Mucosa of descending colon (tissue), 3 donors: ENCODE measurements around the gene EDRF1. TPM values are rescaled to one million over a fixed set of nuclear protein-coding genes. Genes with fewer than 3 reads are reported as not detected.
A peak's percentile ranks its signal among the peaks of the same experiment; 100 is the strongest.

Experiments
- ATAC-seq: fragments of 200-7000 bp; cut with Tn5 transposase; one replicate; pipeline ENCODE4 v1.9.1; 2020; ENCODE audit warnings: mild to moderate bottlenecking, moderate library complexity
- DNase-seq, 3 donors: peaks; one replicate each; pipeline ENCODE4 v3.0.0-alpha.2; 2020
- H3K36me3 ChIP-seq: fragments of 200-600 bp; one replicate; pipeline ENCODE4 v1.8.0; 2021; ENCODE audit warnings: low read depth, mild to moderate bottlenecking
- H3K4me1 ChIP-seq: fragments of 200-600 bp; one replicate; pipeline ENCODE4 v1.8.0; 2021; ENCODE audit warnings: low read depth, mild to moderate bottlenecking
- H3K4me3 ChIP-seq: fragments of 200-600 bp; one replicate; pipeline ENCODE4 v1.8.0; 2021; ENCODE audit warnings: mild to moderate bottlenecking
- H3K9me3 ChIP-seq: fragments of 200-600 bp; one replicate; pipeline ENCODE4 v1.8.0; 2021; ENCODE audit warnings: mild to moderate bottlenecking
- intact Hi-C, 2 donors: fragments of 100-400 bp; cut with DNase I in 1 of 2; cut with micrococcal nuclease in 1 of 2; formaldehyde crosslinking; loops; one replicate each; pipeline versions ENCODE4 v1.11.0 to v1.11.1; 2022; cut with DNase I, micrococcal nuclease
- total RNA-seq, 3 donors: library from RNA; stranded (reverse); fragmentation: NEBNext Ultra II Directional in 2 of 3; extraction: Animal tissue kit (Norgen Biotek cat#: 25700) in 2 of 3; gene quantifications; one replicate each; pipeline versions ENCODE4 v1.2.1 to v1.2.4, GENCODE V29; 2021 to 2023
- TF ChIP-seq, protein P1 (sequence below): fragments of 200-600 bp; IDR thresholded peaks from one replicate; pipeline ENCODE4 v1.8.0; 2022; ENCODE audit warnings: antibody characterized with exemption, mild to moderate bottlenecking
- donor health status: DM: no; HTN: no; CAD: no; lungs with moderate emphysema.
- donor health status: DM: no; HTN: no; CAD: no.
- donor health status: DM: no; HTN: yes; CAD: no.

The EDRF1 gene
- total RNA-seq, 3 donors from 2014 or later: 20.3 to 24.3 (median 23.5) TPM

DNA sequence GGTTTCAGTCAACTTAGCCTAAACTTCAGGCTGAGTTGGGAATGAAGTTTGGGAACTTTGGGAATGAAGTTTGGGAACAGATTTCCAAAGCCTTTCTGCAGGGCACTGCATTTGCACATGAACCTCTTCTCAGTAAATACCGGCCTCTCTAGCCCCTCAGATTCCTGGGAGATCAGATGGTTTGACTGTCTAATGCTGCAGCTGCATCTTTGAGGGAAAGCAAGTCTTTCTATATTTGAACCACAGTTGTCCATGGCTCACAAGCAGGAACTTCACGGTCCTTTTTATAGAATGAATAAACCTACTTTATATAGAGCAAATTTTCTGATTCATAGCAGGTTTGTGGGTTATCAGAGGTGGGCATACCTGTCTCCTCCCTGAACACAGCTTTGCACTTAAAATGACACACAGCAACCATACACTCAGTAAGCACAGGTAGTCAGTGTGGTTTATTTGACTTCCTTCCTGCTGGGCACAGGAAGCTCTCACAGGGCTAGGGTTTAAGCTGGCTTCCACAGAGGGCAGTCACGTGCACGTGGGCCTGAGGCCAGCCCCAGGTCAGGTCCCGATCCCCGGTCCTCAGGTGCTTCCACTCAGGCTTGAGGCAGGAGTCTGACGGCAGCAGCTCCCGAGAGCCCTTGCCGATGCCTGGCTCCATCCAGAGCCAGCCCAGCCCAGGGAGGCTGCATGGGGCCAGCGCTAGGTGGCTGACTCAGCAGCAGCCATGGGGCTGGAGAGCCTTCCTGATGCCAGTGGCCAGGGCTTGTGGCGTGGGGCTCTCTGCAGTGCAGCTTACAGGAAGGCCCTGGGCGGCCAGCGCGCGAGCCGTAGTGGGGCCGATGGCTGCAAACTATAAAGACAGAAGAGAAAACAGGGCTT lies 68.9 kb downstream of the EDRF1 start:
- intact Hi-C loops: no loop called here
- TF ChIP-seq, protein P1, sequence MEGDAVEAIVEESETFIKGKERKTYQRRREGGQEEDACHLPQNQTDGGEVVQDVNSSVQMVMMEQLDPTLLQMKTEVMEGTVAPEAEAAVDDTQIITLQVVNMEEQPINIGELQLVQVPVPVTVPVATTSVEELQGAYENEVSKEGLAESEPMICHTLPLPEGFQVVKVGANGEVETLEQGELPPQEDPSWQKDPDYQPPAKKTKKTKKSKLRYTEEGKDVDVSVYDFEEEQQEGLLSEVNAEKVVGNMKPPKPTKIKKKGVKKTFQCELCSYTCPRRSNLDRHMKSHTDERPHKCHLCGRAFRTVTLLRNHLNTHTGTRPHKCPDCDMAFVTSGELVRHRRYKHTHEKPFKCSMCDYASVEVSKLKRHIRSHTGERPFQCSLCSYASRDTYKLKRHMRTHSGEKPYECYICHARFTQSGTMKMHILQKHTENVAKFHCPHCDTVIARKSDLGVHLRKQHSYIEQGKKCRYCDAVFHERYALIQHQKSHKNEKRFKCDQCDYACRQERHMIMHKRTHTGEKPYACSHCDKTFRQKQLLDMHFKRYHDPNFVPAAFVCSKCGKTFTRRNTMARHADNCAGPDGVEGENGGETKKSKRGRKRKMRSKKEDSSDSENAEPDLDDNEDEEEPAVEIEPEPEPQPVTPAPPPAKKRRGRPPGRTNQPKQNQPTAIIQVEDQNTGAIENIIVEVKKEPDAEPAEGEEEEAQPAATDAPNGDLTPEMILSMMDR: no peak

GRCh38 chr10:125792342-125793300 lies 73.1 kb downstream of the EDRF1 start:
- TF ChIP-seq, protein P1: no peak
- no peaks in the 10 kb centered on the region for H3K4me1 ChIP-seq
- H3K4me3 ChIP-seq: no peak overlapping the region
- H3K36me3 ChIP-seq: no peaks in the 10 kb centered on the region
- no peaks in the 10 kb centered on the region for H3K9me3 ChIP-seq
- intact Hi-C loops: no loop called here
- ATAC-seq: no peak
- DNase-seq: no peak

More for the DNA sequence above, 68.9 kb downstream of the EDRF1 start:
- Histone ChIP-seq H3K4me1 (no peaks in the 10 kb centered on the region), H3K36me3 (no peaks in the 10 kb centered on the region), H3K9me3 (no peaks in the 10 kb centered on the region), H3K4me3 (no peak overlapping the region)
- peak; percentile 36 for ATAC-seq
- no peak for DNase-seq

- TF ChIP-seq, protein P1: no peak
- intact Hi-C loops: no loop called here
- ATAC-seq (no peak), DNase-seq (no peak)
- H3K4me3 ChIP-seq: no peak overlapping the region
- H3K36me3 ChIP-seq: no peaks in the 10 kb centered on the region
- no peaks in the 10 kb centered on the region for H3K4me1 ChIP-seq
- no peaks in the 10 kb centered on the region for H3K9me3 ChIP-seq
Observed at GRCh38 chr10:125795128-125795527, 75.6 kb downstream of the EDRF1 start.

DNA sequence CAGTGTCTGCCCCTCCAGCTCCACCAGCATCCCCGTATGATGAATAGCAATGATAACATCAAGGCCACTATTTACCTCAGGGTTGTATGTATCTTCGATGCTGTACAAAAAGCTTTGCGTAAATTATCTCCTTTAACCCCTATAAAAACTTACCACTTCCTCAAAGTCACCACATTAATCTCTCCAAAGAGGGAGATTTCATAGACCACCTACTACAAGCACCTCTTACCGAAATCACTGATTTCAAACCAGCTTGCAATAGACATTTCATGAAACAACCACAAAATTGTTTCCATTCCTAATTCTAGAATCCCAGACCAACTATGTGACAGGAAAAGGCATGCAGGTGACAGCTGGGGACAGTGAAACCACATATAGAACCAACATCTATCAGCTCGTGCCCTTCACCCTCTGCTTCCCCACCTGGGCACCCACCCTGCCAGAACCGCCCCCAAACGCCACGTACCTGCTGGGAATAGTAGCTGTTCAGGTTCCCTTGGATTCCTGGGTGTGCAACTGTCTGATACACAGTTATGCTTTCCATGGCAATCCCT lies 76.2 kb downstream of the EDRF1 start:
- ATAC-seq: no peak
- TF ChIP-seq, protein P1: no peak

DNA sequence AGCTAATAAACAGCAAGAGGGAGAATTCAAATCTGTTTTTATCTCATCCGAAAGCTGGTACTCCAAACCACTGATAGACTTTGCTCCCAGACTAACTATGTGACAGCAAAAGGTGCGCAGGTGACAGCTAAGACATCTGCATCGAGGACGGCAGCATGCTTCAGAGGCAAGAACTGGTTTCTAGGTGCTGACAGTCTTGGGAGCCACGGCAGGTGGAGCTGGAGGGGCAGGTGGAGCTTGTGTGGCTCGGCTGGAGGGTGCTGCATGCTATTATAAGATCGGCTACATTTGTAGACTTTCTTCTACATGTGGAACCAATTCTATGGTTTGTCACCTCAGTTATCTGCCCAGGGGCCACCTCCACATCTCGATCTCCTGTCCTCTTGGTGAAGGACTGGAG lies 77.9 kb downstream of the EDRF1 start:
- DNase-seq: no peak
- no peaks in the 10 kb centered on the region for H3K36me3 ChIP-seq
- H3K9me3 ChIP-seq: no peaks in the 10 kb centered on the region
- intact Hi-C loops: no loop called here
- no peaks in the 10 kb centered on the region for H3K4me1 ChIP-seq
- H3K4me3 ChIP-seq: no peak overlapping the region
- TF ChIP-seq, protein P1: no peak
- no peak for ATAC-seq

More for the DNA sequence above, 76.2 kb downstream of the EDRF1 start:
- no peaks in the 10 kb centered on the region for H3K9me3 ChIP-seq
- no peaks in the 10 kb centered on the region for H3K36me3 ChIP-seq
- H3K4me1 ChIP-seq: no peaks in the 10 kb centered on the region
- intact Hi-C loops: no loop called here
- no peak overlapping the region for H3K4me3 ChIP-seq
- DNase-seq: no peak
